Hematopoietic multipotent progenitor cell treated with erythropoietin and hydrocortisone succinate and interleukin-3 and kit ligand, for 8 days (in vitro differentiated cells): Measurements from ENCODE around the gene MAST2.

ENCODE experiments used
- DNase-seq: peaks from one replicate; pipeline ENCODE4 v3.0.0-alpha.2; 2015

MAST2 gene

GRCh38 chr1:45994423-45994822, 191.0 kb downstream of the MAST2 start:
- no peak for DNase-seq

- no peak for DNase-seq
These were observed 191.9 kb downstream of the MAST2 start for GRCh38 chr1:45995298-45995697.

- no peak for DNase-seq
These were observed 194.7 kb downstream of the MAST2 start for GRCh38 chr1:45998020-45998617.

GRCh38 chr1:45999507-45999906, 196.1 kb downstream of the MAST2 start:
- DNase-seq: no peak

GRCh38 chr1:46001081-46001785, 197.8 kb downstream of the MAST2 start:
- DNase-seq: no peak

- no peak for DNase-seq
These were observed 199.2 kb downstream of the MAST2 start for GRCh38 chr1:46002551-46003150.

- DNase-seq: no peak
These were observed 199.9 kb downstream of the MAST2 start for GRCh38 chr1:46003315-46003714.

- DNase-seq: no peak
These were observed 201.1 kb downstream of the MAST2 start for GRCh38 chr1:46004492-46004891.

GRCh38 chr1:46005594-46005993, 202.2 kb downstream of the MAST2 start:
- no peak for DNase-seq

- no peak for DNase-seq
These were observed 205.2 kb downstream of the MAST2 start for GRCh38 chr1:46008585-46008984.

- no peak for DNase-seq
These were observed 207.2 kb downstream of the MAST2 start for GRCh38 chr1:46010611-46011010.

GRCh38 chr1:46011121-46011695, 207.8 kb downstream of the MAST2 start:
- no peak for DNase-seq

GRCh38 chr1:46012236-46012635, 208.8 kb downstream of the MAST2 start:
- no peak for DNase-seq

GRCh38 chr1:46013581-46013980, 210.2 kb downstream of the MAST2 start:
- no peak for DNase-seq

- DNase-seq: no peak
These were observed 214.6 kb downstream of the MAST2 start for GRCh38 chr1:46017876-46018503.

GRCh38 chr1:46019348-46019747, 215.9 kb downstream of the MAST2 start:
- DNase-seq: no peak

- no peak for DNase-seq
These were observed 216.6 kb downstream of the MAST2 start for GRCh38 chr1:46020010-46020409.

- DNase-seq: no peak
These were observed 217.9 kb downstream of the MAST2 start for GRCh38 chr1:46021046-46021996.

- DNase-seq: no peak
These were observed 223.1 kb downstream of the MAST2 start for GRCh38 chr1:46026531-46026930.

GRCh38 chr1:46027788-46028573, 224.6 kb downstream of the MAST2 start:
- no peak for DNase-seq

GRCh38 chr1:46030074-46030870, 226.9 kb downstream of the MAST2 start:
- DNase-seq: no peak
